ENCODE results near the gene RAB24.
"Not testable (repeated sequence)": the region's sequence is repeated elsewhere in the genome, so short reads cannot be mapped to it uniquely, and the experiment has no call there.

Gene RAB24

DNA sequence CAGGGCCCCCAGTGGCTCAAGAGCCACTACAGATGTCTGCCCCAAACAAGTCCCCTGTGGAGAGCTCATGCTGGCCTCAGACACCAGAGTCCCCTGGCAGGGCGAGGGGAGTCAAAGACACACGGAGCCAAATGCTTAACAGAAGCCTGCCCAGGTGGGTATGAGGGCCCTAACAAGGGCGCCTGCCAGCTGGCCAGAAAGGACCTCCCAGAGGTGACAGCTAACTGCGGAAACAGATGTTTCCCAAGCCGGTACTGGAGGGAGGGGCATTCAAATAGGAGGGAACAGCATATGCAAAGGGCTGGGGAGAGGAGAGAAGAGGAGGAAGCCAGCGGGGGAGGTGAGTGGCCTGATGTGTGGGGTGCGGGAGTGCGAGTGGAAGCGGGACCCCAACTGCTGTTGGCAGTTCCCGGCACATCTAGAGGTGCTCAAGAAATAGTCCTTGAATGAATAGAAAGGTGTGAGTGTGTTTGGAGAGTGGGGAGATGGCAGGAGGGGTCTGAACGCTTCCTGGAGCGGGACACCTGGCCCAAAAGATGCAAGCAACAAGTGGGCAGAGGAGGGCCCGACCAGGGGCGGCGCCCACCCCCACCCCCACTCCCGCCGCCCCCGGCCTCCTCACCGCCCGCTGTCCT is 7.4 kb upstream of the RAB24 start:
- DNase-seq = no peak

DNA sequence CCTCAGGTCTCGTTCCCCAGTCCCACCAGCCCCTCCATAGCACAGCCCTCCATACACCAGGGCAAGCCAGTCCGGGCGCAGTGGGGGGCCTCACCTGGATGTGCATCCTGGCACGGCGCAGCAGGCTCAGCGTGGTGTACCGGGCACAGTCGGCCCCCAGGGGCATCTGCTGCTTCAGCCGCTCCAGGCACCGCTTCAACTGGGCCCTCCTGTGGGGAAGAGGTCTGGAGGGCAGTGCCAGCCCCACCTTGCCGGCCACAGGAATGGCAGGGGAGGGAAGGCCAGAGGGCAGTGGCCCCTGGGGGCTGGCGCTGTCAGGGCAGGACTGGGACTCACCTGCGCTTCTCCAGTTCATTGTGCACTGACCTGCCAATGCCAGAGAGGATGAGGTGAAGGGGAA is 6.8 kb upstream of the RAB24 start:
- DNase-seq = no peak

- DNase-seq = peak in 3 of 4 experiments; percentile 31 to 44 (median 40)
These were observed 6.1 kb upstream of the RAB24 start for GRCh38 chr5:177309351-177310191.

DNA sequence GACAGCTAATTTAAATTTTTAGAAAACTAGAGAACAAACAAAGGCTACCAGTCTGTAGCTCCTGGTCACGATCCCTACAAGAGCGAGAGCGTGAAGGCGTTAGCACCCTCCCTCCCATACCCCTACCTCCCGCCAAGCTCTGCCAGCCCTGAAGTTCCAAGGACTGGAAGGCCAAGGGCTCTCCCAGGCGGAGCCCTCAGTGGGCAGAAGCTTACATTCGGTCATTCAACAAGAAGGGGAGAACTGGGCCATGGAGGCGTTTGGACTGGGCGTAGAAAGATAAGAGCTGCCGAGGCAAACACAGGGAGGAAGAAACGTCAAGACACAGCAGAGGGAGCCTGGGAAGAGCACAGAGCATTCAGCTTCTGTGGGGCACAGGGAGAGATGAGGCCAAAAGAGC is 5.2 kb upstream of the RAB24 start:
- DNase-seq = no peak

GRCh38 chr5:177307544-177308363 is 4.2 kb upstream of the RAB24 start:
- no peak for DNase-seq

DNA sequence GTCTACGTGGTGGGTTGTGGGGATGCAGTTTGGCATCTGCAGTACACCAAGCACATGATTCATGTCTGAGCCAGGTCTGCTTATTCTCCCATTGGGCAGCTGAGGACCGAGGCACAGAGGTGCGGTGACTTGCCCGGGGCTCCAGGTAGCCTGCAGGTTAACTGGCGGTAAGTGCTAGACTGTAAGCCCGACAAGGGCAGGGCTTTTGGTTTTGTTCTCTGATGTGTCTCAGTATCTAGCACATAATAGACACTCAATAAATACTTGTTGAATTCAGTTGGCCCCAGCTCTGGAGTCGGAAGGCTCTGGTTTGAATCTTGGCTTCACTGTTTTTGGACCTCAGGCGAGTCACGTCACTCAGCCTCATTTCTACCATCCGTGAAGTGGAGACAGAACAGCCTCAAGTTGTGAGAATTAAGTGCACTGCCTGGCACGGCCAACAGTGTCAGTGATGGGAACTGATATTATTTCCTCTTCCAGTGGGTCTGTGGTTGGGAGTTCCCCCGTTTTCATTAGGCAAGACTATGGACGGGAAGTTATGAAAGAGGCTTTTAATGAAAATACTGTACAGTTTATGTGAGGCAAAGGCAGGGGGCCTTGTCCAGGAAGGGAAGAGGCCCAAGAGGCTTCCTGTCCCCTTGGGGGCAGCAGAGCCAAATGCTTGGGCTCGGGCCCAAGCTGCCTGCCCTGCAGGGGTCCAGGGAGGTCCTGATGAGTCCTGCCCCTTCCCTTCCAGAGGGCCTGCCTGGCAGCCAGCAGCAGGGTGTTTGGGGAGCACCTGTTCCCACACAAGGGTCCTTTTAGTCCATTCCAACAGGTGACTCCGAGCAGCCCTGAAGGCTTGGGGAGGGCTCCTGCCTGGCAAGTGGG is 3.4 kb upstream of the RAB24 start:
- no peak for DNase-seq

- DNase-seq = not testable (repeated sequence)
These were observed 2.7 kb upstream of the RAB24 start for GRCh38 chr5:177306103-177306640.

DNA sequence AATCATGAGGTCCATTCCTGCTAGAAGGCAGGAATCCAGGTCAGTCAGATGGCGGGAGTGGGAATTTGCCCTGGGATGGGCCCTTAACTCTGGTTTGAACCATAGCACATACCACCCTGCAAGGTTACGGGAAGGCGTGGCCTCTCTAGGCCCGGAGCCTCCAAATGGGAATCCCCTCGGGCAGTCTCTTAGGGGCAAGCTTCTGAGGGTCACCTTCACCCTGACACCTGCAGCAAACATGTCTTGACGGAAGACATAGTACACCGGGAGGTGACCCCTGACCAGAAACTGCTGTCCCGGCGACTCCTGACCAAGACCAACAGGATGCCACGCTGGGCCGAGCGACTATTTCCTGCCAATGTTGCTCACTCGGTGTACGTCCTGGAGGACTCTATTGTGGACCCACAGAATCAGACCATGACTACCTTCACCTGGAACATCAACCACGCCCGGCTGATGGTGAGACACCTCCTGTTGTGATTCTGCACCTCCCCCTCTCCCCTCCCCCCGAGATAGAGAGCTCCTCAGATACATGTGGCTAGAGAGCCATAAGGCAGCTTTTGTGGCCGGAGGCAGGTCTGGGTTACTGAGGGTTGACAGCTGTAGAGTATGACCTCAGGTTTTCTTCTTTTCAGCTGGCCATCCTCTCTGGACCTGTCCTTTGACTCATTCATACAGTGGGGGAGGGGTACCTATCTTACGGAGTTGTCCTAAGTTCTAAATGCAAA is 1.0 kb upstream of the RAB24 start:
- no peak for DNase-seq

DNA sequence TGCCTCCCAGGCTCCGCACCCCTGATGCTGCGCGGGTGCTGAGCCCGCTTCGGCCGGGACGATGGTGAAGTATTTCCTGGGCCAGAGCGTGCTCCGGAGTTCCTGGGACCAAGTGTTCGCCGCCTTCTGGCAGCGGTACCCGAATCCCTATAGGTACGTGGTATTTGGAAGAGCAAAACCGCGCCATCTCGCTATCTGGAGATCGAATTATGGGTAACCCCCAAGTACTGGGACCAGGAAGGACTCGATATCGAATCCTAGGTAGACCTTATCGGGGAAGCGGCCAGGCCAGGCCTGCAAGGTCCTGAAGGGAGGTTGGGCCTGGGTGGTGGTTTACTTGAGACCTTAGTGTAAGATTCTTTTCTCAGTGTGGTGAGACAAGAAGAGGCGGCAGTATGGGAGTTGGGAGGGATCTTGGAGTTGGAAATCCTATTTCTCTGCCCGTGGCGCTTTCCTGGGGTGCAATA is 439 bp upstream of the RAB24 start:
- DNase-seq = no peak

DNA sequence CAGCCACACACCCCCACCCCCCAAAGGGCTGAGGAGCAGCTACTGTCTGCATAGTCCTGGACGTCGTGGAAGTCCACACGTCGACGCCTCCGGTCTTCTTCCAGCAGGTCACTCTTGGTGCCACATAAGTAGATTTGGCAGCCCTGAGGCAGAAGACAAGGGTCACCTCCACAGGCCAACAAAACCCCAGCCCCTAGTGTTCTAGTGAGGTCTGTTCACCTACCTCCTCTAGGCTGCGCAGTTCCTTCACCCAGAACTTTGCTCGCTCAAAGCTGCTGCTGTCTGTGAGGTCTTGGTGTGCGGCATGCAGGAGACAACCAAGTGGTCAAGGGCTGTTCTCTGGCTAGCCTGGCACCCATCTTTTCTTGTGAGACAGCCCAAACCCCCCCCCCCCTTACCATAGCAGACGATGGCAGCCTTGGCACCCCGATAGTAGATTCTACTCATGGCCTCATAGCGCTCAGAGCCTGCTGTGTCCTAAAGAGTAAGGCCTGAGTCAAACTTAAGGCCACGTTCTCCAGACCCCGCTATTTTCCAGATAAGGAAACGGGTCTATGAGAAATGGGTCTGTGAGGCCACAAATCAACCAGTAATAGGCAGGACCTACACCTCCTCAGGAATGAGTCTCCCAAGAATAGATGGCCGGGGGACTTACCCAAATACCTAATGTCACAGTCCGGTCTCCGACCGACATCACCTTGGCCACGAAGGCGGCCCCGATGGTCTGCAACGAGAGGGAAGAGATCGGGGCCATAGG is 987 bp downstream of the RAB24 start:
- no peak for DNase-seq

GRCh38 chr5:177301503-177302165 is 1.9 kb downstream of the RAB24 start:
- DNase-seq = no peak

DNA sequence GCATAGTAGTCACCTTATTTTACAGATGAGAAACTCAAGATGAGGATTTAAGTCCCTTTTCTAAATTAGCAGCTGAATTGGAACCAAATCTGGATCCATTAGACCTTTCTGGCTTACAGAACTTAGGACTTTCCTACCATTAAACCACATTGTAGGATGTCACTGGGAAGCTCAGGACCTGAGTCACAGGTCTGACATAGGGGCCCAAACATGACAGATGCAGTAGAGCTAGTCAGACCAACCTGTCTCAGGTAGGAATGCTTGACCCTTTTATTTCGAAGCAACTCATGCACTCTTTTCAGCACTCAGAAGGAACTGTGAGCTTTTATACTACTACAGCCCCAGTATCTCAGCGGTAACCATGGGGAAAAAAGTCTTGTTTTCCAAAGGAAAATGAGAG is 2.6 kb downstream of the RAB24 start:
- DNase-seq = no peak

GRCh38 chr5:177300236-177300880 is 3.2 kb downstream of the RAB24 start:
- no peak for DNase-seq

DNA sequence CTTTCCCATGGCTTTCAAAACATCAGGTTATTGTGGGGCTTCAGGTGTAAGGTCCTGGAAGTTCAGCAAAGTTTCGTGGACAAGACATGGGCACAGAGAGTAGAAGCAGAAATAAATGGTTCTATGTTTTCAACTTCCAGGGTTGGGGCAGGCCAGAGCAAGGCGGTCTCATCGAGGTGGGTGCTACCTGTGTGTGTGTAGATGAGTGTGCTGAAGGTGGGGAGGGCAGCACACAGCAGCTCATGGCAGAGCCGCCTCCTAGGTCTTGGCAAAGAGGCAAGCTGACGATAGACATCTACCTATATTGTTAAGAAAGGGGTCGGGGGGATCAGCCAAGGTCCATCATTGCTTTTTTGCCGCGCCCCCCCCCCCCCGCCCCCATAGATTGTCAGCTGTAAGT is 3.8 kb downstream of the RAB24 start:
- DNase-seq = no peak

DNA sequence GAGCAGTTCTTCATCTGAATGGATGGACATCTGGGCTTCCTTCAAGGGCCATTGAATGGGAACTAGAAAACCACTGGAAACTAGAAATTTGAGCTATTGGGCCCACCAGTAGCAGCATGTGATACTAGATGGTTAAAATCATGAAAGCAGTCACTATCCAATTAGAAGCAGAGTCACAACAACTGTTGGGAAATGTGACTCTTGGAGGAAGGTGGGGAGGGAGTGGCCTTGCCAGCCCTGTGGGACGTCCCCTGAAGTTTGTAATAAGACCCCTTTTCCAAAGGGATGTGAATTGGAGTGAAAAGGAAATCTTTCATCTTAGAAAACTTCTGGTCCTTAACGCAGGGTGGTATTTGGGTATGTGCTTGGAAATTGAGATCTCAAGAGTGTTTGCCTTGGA is 5.6 kb downstream of the RAB24 start:
- no peak for DNase-seq

- no peak for DNase-seq
These were observed 6.9 kb downstream of the RAB24 start for GRCh38 chr5:177296581-177296980.

GRCh38 chr5:177295924-177296323 is 7.6 kb downstream of the RAB24 start:
- no peak for DNase-seq

DNA sequence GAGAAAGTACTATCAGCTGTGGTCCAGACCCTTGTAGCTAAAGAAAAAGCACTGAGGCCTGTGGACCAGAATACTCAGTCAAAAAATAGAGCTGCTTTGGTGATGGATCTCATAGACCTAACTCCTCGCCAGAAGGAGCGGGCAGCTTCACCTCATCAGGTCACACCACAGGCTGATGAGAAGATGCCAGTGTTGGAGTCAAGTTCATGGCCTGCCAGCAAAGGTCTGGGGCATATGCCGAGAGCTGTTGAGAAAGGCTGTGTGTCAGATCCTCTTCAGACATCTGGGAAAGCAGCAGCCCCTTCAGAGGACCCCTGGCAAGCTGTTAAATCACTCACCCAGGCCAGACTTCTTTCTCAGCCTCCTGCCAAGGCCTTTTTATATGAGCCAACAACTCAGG is 8.9 kb downstream of the RAB24 start:
- no peak for DNase-seq

DNA sequence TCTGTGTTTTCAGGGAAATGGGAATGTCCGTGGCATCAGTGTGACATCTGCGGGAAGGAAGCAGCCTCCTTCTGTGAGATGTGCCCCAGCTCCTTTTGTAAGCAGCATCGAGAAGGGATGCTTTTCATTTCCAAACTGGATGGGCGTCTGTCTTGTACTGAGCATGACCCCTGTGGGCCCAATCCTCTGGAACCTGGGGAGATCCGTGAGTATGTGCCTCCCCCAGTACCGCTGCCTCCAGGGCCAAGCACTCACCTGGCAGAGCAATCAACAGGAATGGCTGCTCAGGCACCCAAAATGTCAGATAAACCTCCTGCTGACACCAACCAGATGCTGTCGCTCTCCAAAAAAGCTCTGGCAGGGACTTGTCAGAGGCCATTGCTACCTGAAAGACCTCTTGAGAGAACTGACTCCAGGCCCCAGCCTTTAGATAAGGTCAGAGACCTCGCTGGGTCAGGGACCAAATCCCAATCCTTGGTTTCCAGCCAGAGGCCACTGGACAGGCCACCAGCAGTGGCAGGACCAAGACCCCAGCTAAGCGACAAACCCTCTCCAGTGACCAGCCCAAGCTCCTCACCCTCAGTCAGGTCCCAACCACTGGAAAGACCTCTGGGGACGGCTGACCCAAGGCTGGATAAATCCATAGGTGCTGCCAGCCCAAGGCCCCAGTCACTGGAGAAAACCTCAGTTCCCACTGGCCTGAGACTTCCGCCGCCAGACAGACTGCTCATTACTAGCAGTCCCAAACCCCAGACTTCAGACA is 9.5 kb downstream of the RAB24 start:
- DNase-seq = no peak
